SK-N-SH (cell line): ENCODE results near the gene RAD51B. TPM values are rescaled to one million over a fixed set of nuclear protein-coding genes. Genes with fewer than 3 reads are reported as not detected.

Experiments
- CTCF ChIA-PET: fragments of 300-600, 350-600 bp; formaldehyde crosslinking; extraction: SDS; loops from one replicate; lab custom pipeline; 2021; lab: Yijun Ruan, JAX
- POLR2A ChIA-PET: fragments of 350-600 bp; sonication (Branson Sonifier 250); formaldehyde crosslinking; extraction: SDS; loops from one replicate; lab custom pipeline; 2020; ENCODE audit warnings: antibody characterized with exemption, inconsistent platforms; lab: Yijun Ruan, JAX
- DNase-seq: peaks from one replicate; pipeline ENCODE4 v3.0.0; 2012
- H2AFZ ChIP-seq: fragments of 200-600 bp; sonication (generic); 2 replicates; pipeline ENCODE4 v1.8.1; 2016; ENCODE audit warnings: antibody characterized with exemption, mild to moderate bottlenecking, low read depth
- H3F3A ChIP-seq: fragments of 200-600 bp; sonication (generic); replicated peaks from 2 replicates; pipeline ENCODE3; 2016; ENCODE audit warnings: antibody characterized with exemption, mild to moderate bottlenecking; ENCODE audit not compliant: insufficient read depth
- H3K27ac ChIP-seq, 2 experiments: fragments of 200-500 bp in 1 of 2; fragments of 200-600 bp in 1 of 2; sonication (Bioruptor generic) in 1 of 2; sonication (generic), shearing (Covaris generic) in 1 of 2; 2 replicates each; pipeline versions ENCODE4 v1.5.1 to v1.6.1; 2014 to 2016; ENCODE audit warnings: low read depth in 2 of 2, inconsistent platforms in 1 of 2, low read length in 1 of 2, mild to moderate bottlenecking in 1 of 2, mixed read lengths in 1 of 2
- H3K27me3 ChIP-seq: fragments of 200-600 bp; sonication (generic), shearing (Covaris generic); 2 replicates; pipeline ENCODE4 v1.6.1; 2016; ENCODE audit warnings: mixed run types; ENCODE audit not compliant: insufficient read depth
- H3K36me3 ChIP-seq, 2 experiments: fragments of 200-500 bp in 1 of 2; fragments of 200-600 bp in 1 of 2; sonication (Bioruptor generic) in 1 of 2; sonication (generic) in 1 of 2; replicated peaks in 1 of 2; 2 replicates each; pipeline versions ENCODE3 to v1.5.1; 2014 to 2016; ENCODE audit warnings: low read length in 1 of 2, mild to moderate bottlenecking in 1 of 2; ENCODE audit not compliant: insufficient read depth in 2 of 2, control insufficient read depth in 1 of 2
- H3K4me1 ChIP-seq, 2 experiments: fragments of 200-500 bp in 1 of 2; fragments of 200-600 bp in 1 of 2; sonication (Bioruptor generic) in 1 of 2; sonication (generic), shearing (Covaris generic) in 1 of 2; 2 replicates each; pipeline versions ENCODE4 v1.5.1 to v1.6.1; 2014 to 2016; ENCODE audit warnings: low read depth in 1 of 2, low read length in 1 of 2, mixed run types in 1 of 2; ENCODE audit not compliant: insufficient read depth in 2 of 2, control insufficient read depth in 1 of 2
- H3K4me2 ChIP-seq: fragments of 200-600 bp; sonication (generic), shearing (Covaris generic); 2 replicates; pipeline ENCODE4 v1.6.1; 2017; ENCODE audit warnings: mixed run types
- H3K4me3 ChIP-seq, 2 experiments: fragments of 200-500 bp in 1 of 2; fragments of 200-600 bp in 1 of 2; sonication (Bioruptor generic) in 1 of 2; sonication (generic), shearing (Covaris generic) in 1 of 2; 2 replicates each; pipeline versions ENCODE4 v1.5.1 to v1.8.1; 2014 to 2016; ENCODE audit warnings: low read depth in 2 of 2, inconsistent platforms in 1 of 2, low read length in 1 of 2, mild to moderate bottlenecking in 1 of 2, mixed read lengths in 1 of 2, moderate library complexity in 1 of 2
- H3K79me2 ChIP-seq: fragments of 200-600 bp; sonication (generic); 2 replicates; pipeline ENCODE4 v1.8.1; 2017; ENCODE audit warnings: mild to moderate bottlenecking; ENCODE audit not compliant: insufficient read depth
- H3K9ac ChIP-seq: fragments of 200-600 bp; sonication (generic); 2 replicates; pipeline ENCODE4 v1.6.1; 2017; ENCODE audit warnings: mixed run types
- H3K9me2 ChIP-seq: fragments of 200-600 bp; sonication (generic); 2 replicates; pipeline ENCODE4 v1.6.1; 2017; ENCODE audit warnings: mixed run types
- H3K9me3 ChIP-seq: fragments of 200-600 bp; sonication (generic); 2 replicates; pipeline ENCODE4 v1.6.1; 2017; ENCODE audit warnings: mixed run types, mild to moderate bottlenecking, moderate library complexity
- H4K20me1 ChIP-seq: fragments of 200-600 bp; sonication (generic); 2 replicates; pipeline ENCODE4 v1.6.1; 2017; ENCODE audit warnings: mild to moderate bottlenecking, mixed run types; ENCODE audit not compliant: insufficient read depth
- CHD2 ChIP-seq: fragments of 150-350 bp; IDR thresholded peaks from 2 replicates; pipeline ENCODE4 v1.6.1; 2018; ENCODE audit warnings: low read length; ENCODE audit not compliant: partially characterized antibody
- FOSL2 ChIP-seq: IDR thresholded peaks from 2 replicates; pipeline ENCODE4 v1.4.0; 2012; ENCODE audit warnings: low read depth, mild to moderate bottlenecking, moderate library complexity, borderline replicate concordance
- FOXM1 ChIP-seq: IDR thresholded peaks from 2 replicates; pipeline ENCODE4 v1.4.0; 2012; ENCODE audit warnings: low read depth, mild to moderate bottlenecking
- IRF3 ChIP-seq: fragments of 150-350 bp; IDR thresholded peaks from 2 replicates; pipeline ENCODE4 v1.6.1; 2016; ENCODE audit warnings: mild to moderate bottlenecking, low read depth, low read length
- JUND ChIP-seq: IDR thresholded peaks from 2 replicates; pipeline ENCODE4 v1.4.0; 2012
- MAX ChIP-seq: IDR thresholded peaks from 2 replicates; pipeline ENCODE4 v1.4.0; 2012; ENCODE audit warnings: low read depth
- MEF2A ChIP-seq: IDR thresholded peaks from 2 replicates; pipeline ENCODE4 v1.4.0; 2012; ENCODE audit warnings: low read depth, borderline replicate concordance
- NFIC ChIP-seq: IDR thresholded peaks from 2 replicates; pipeline ENCODE4 v1.4.0; 2012; ENCODE audit warnings: borderline replicate concordance
- NRF1 ChIP-seq: IDR thresholded peaks from 2 replicates; pipeline ENCODE4 v1.6.1; 2012; ENCODE audit warnings: low read depth, mild to moderate bottlenecking, low read length
- PBX3 ChIP-seq: IDR thresholded peaks from 2 replicates; pipeline ENCODE4; 2012
- POLR2AphosphoS5 ChIP-seq: IDR thresholded peaks from 2 replicates; pipeline ENCODE4 v1.6.1; 2012; ENCODE audit warnings: low read depth, low read length
- RFX5 ChIP-seq: IDR thresholded peaks from 2 replicates; pipeline ENCODE4 v1.6.1; 2012; ENCODE audit warnings: mild to moderate bottlenecking, improper control_type of control experiment, low read length
- RXRA ChIP-seq: IDR thresholded peaks from 2 replicates; pipeline ENCODE4 v1.4.0; 2012; ENCODE audit warnings: low read depth, mild to moderate bottlenecking, borderline replicate concordance
- SIN3A ChIP-seq: IDR thresholded peaks from 2 replicates; pipeline ENCODE4 v1.6.1; 2012; ENCODE audit warnings: low read depth, mild to moderate bottlenecking, low read length, moderate library complexity, borderline replicate concordance
- SMC3 ChIP-seq: IDR thresholded peaks from 2 replicates; pipeline ENCODE4 v1.6.1; 2012; ENCODE audit warnings: low read depth, low read length, improper control_type of control experiment
- TAF1 ChIP-seq: IDR thresholded peaks from 2 replicates; pipeline ENCODE4 v1.6.1; 2012; ENCODE audit warnings: low read depth, mild to moderate bottlenecking, low read length, moderate library complexity, borderline replicate concordance
- TEAD4 ChIP-seq: IDR thresholded peaks from 2 replicates; pipeline ENCODE4 v1.4.0; 2012; ENCODE audit warnings: mild to moderate bottlenecking, borderline replicate concordance; ENCODE audit not compliant: insufficient read depth
- USF1 ChIP-seq: IDR thresholded peaks from 2 replicates; pipeline ENCODE4 v1.4.0; 2012; ENCODE audit warnings: low read depth, borderline replicate concordance
- USF2 ChIP-seq: fragments of 150-350 bp; IDR thresholded peaks from 2 replicates; pipeline ENCODE4 v1.6.1; 2017; ENCODE audit warnings: antibody characterized with exemption, low read length, low read depth, borderline replicate concordance
- YY1 ChIP-seq: IDR thresholded peaks from 2 replicates; pipeline ENCODE4 v1.4.0; 2012; ENCODE audit warnings: low read depth, mild to moderate bottlenecking
- WGBS: methylation state at CpG from one replicate; pipeline ENCODE4 v1.1.6; 2017; ENCODE audit warnings: low lambda C conversion rate; 5-methylcytosine and 5-hydroxymethylcytosine counted together
- polyA plus RNA-seq, 3 experiments: library from polyadenylated mRNA; depleted of rRNA; stranded (reverse); fragments of >200 nt; gene quantifications; 2 replicates each; pipeline ENCODE4 v1.2.3, GENCODE V29; 2012

The RAD51B gene
- polyA plus RNA-seq, 1 of the 3 experiments (the other 2 are of a cell fraction) = 6.0 TPM

GRCh38 chr14:68254669-68255527 is 435.3 kb downstream of the RAD51B start:
- Histone ChIP-seq H3K4me2 (no peak overlapping the region), H3K27ac (peak overlapping the region in 1 of 2 experiments; percentile 24; a peak in 1 of 4 replicates), H3K9me2 (no peaks in the 10 kb centered on the region), H3F3A (peaks cover 32% of the 10 kb centered on the region), H3K9me3 (no peaks in the 10 kb centered on the region), H3K36me3 (no peaks in the 10 kb centered on the region), H2AFZ (no peak overlapping the region), H3K4me1 (peaks cover 3 to 36% of the 10 kb centered on the region in 2 experiments), H3K4me3 (no peak overlapping the region), H3K79me2 (no peaks in the 10 kb centered on the region), H3K27me3 (no peaks in the 10 kb centered on the region), H3K9ac (no peak overlapping the region), H4K20me1 (no peaks in the 10 kb centered on the region)
- 95% methylated on average over 1 of the region's 1 CpG for WGBS
- POLR2A ChIA-PET = no interaction called here
- CTCF ChIA-PET = interaction anchor here (1.9 to 19.5 kb wide), 4 partner anchors 9 to 589 kb away, joined by 5 to 232 read pairs (median 83); no protein-coding TSS in a partner anchor
- no peak for DNase-seq
- no peak for TF ChIP-seq PBX3

GRCh38 chr14:68255693-68256178 is 436.2 kb downstream of the RAD51B start:
- 48% methylated on average over 1 of the region's 1 CpG for whole genome bisulfite sequencing
- no peaks in the 10 kb centered on the region for H3K9me2 ChIP-seq
- H3K4me1 ChIP-seq = peaks cover 3 to 29% of the 10 kb centered on the region in 2 experiments
- CTCF ChIA-PET = interaction anchor here (0.6 to 19.5 kb wide), 6 partner anchors 8 to 876 kb away, joined by 3 to 232 read pairs (median 4); no protein-coding TSS in a partner anchor
- H3K9me3 ChIP-seq = no peaks in the 10 kb centered on the region
- no peak overlapping the region for H3K4me3 ChIP-seq
- H3F3A ChIP-seq = peaks cover 25% of the 10 kb centered on the region
- H3K27ac ChIP-seq = peak overlapping the region; percentile 24 to 36; a peak in 2 of 4 replicates
- H3K4me2 ChIP-seq = peak overlapping the region; percentile 35; the same call in 1 of the 2 replicates
- no peaks in the 10 kb centered on the region for H4K20me1 ChIP-seq
- POLR2A ChIA-PET = no interaction called here
- DNase-seq = no peak
- no peaks in the 10 kb centered on the region for H3K79me2 ChIP-seq
- no peaks in the 10 kb centered on the region for H3K27me3 ChIP-seq
- no peak overlapping the region for H3K9ac ChIP-seq
- H2AFZ ChIP-seq = no peak overlapping the region
- no peaks in the 10 kb centered on the region for H3K36me3 ChIP-seq
- TF ChIP-seq RXRA (no peak), USF2 (no peak), FOSL2 (0 out of 2 replicates have a peak, but pooled peaks have one; percentile 24), IRF3 (no peak), NRF1 (no peak), PBX3 (peak; percentile 46; the same call in 1 of the 2 replicates), YY1 (no peak), FOXM1 (no peak), RFX5 (no peak), JUND (peak; percentile 32; the same call in 1 of the 2 replicates), MEF2A (no peak), MAX (no peak), SMC3 (no peak), NFIC (peak; percentile 70; the same call in 1 of the 2 replicates), SIN3A (no peak), TEAD4 (0 out of 2 replicates have a peak, but pooled peaks have one; percentile 23), CHD2 (no peak), USF1 (no peak), POLR2AphosphoS5 (no peak; the same call in 1 of the 2 replicates), TAF1 (no peak)
